Measurements from ENCODE around the gene ZNF654. TPM values are rescaled to one million over a fixed set of nuclear protein-coding genes. Genes with fewer than 3 reads are reported as not detected.

ZNF654 gene
- total RNA-seq, 2 experiments from 2014 or later: 5.6 to 18.5 TPM

DNA sequence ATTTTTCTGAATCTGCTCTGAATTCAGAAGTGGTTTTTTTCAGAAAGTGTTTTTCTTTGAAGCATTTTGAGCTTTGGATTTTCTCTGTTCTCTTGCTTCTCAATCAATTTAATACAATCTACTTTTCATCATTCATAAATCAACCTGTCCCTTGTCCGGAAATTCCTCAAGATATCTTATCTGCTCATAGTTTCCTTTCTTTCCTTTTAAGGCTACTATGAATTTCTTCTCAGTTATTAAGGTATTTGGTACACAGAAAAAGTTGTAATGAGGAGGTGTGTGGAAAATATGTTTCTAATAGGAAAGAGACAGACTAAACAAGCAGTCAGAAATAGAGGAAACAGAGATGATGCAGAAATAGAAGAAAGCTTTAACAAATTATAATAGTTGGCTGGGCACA, 14.6 kb upstream of the ZNF654 start:
- Histone ChIP-seq H3K27ac (ENCODE audit: low read depth, low read length, poor library complexity, severe bottlenecking) (no peak overlapping the region), H4K20me1 (ENCODE audit: insufficient read depth, low read length) (no peaks in the 10 kb centered on the region), H3K4me3 (ENCODE audit: low read depth, low read length, poor library complexity, severe bottlenecking) (no peak overlapping the region), H2AFZ (ENCODE audit: low read length) (no peak overlapping the region), H3K4me1 (ENCODE audit: insufficient read depth, low read length, poor library complexity, severe bottlenecking) (no peaks in the 10 kb centered on the region), H3K9me3 (ENCODE audit: low read length) (no peaks in the 10 kb centered on the region), H3K4me2 (ENCODE audit: low read length) (no peak overlapping the region), H3K79me2 (ENCODE audit: insufficient read depth, low read depth, low read length) (no peaks in the 10 kb centered on the region), H3K36me3 (ENCODE audit: insufficient read depth, low read length) (no peaks in the 10 kb centered on the region), H3K9me2 (ENCODE audit: insufficient read depth, low read length) (0 out of 2 replicates have a peak, but pooled peaks cover 2% of the 10 kb centered on the region)
- TF ChIP-seq EZH2phosphoT487 (IDR thresholded peaks at IDR 0.05; ENCODE audit: borderline replicate concordance, low read depth, low read length) (no peak), CTCF (conservative IDR thresholded peaks at IDR 0.05; ENCODE audit: low read length) (no peak)
- CTCF ChIA-PET (ENCODE audit: unreplicated experiment): no interaction called here
- POLR2A ChIA-PET: interaction anchor here (0.8 to 2.3 kb wide), 3 partner anchors 12 to 19 kb away, joined by 3 to 14 read pairs (median 3); no protein-coding TSS in a partner anchor
- intact Hi-C loops (cut with micrococcal nuclease; ENCODE audit: unreplicated experiment): no loop called here
- no peak for DNase-seq (ENCODE audit: low spot score)
- no TSS peak for BruUV-seq (replicated peaks)

DNA sequence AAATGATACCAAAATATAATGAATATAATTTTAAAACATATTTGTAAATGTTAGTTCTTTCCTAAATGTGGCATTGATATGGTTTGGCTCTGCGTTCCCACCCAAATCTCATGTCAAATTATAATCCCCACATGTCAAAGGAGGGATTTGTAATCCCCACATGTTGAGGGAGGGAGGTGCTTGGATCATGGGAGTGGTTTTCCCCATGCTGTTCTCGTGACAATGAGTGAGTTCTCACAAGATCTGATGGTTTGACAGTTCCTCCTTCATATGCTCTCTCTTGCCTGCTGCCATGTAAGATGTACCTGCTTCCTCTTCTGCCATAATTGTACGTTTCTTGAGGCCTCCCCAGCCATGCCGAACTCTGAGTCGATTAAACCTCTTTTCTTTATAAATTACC, 12.3 kb upstream of the ZNF654 start:
- H3K4me2 ChIP-seq (ENCODE audit: low read length): no peak overlapping the region
- POLR2A ChIA-PET: interaction anchor here (0.5 to 1.4 kb wide), 2 partner anchors 43 to 188 kb away, joined by 3 read pairs; no protein-coding TSS in a partner anchor

More for the DNA sequence above, 12.3 kb upstream of the ZNF654 start:
- CTCF ChIA-PET (ENCODE audit: unreplicated experiment): no interaction called here
- no peak for TF ChIP-seq CTCF (conservative IDR thresholded peaks at IDR 0.05; ENCODE audit: low read length)
- no peak for TF ChIP-seq EZH2phosphoT487 (IDR thresholded peaks at IDR 0.05; ENCODE audit: borderline replicate concordance, low read depth, low read length)
- H3K79me2 ChIP-seq (ENCODE audit: insufficient read depth, low read depth, low read length): no peaks in the 10 kb centered on the region
- 0 out of 2 replicates have a peak, but pooled peaks cover 2% of the 10 kb centered on the region for H3K9me2 ChIP-seq (ENCODE audit: insufficient read depth, low read length)
- H3K4me1 ChIP-seq (ENCODE audit: insufficient read depth, low read length, poor library complexity, severe bottlenecking): no peaks in the 10 kb centered on the region
- no peaks in the 10 kb centered on the region for H3K36me3 ChIP-seq (ENCODE audit: insufficient read depth, low read length)
- DNase-seq (ENCODE audit: low spot score): no peak
- no peak overlapping the region for H2AFZ ChIP-seq (ENCODE audit: low read length)
- no peak overlapping the region for H3K4me3 ChIP-seq (ENCODE audit: low read depth, low read length, poor library complexity, severe bottlenecking)
- BruUV-seq (replicated peaks): no TSS peak
- H3K9me3 ChIP-seq (ENCODE audit: low read length): no peaks in the 10 kb centered on the region
- no peaks in the 10 kb centered on the region for H4K20me1 ChIP-seq (ENCODE audit: insufficient read depth, low read length)
- no peak overlapping the region for H3K27ac ChIP-seq (ENCODE audit: low read depth, low read length, poor library complexity, severe bottlenecking)
- intact Hi-C loops (cut with micrococcal nuclease; ENCODE audit: unreplicated experiment): no loop called here

All from OCI-LY7 (cell line).